HL-60 (cell line): Measurements from ENCODE around the gene FAM107B.

Source experiments
- DNase-seq, 2 experiments: peaks; one replicate each; pipeline ENCODE4 v3.0.0-alpha.2; 2010 to 2020; ENCODE audit warnings: low read depth in 1 of 2, low spot score in 1 of 2
- H3K27ac ChIP-seq: fragments of 250-450 bp; sonication (Bioruptor Pico); replicated peaks from 2 replicates; pipeline ENCODE4 v1.5.1; 2020; ENCODE audit warnings: mild to moderate bottlenecking, moderate library complexity
- H3K27me3 ChIP-seq: fragments of 250-450 bp; sonication (Bioruptor Pico); 2 replicates; pipeline ENCODE4 v1.5.1; 2021; ENCODE audit warnings: mild to moderate bottlenecking, moderate library complexity; ENCODE audit not compliant: insufficient read depth, poor library complexity, severe bottlenecking
- H3K4me3 ChIP-seq: replicated peaks from 2 replicates; pipeline ENCODE4 v1.5.1; 2011; ENCODE audit warnings: mild to moderate bottlenecking, control low read depth, low read length; ENCODE audit not compliant: insufficient read depth
- GABPA ChIP-seq: IDR thresholded peaks from 2 replicates; pipeline ENCODE4 v1.6.1; 2012; ENCODE audit warnings: low read depth
- POLR2AphosphoS5 ChIP-seq: IDR thresholded peaks from 2 replicates; pipeline ENCODE4 v1.6.1; 2012; ENCODE audit warnings: low read depth
- SPI1 ChIP-seq: IDR thresholded peaks from 2 replicates; pipeline ENCODE4 v1.6.1; 2012; ENCODE audit warnings: low read depth, mild to moderate bottlenecking, borderline replicate concordance
- TF ChIP-seq, protein P1 (sequence below): IDR thresholded peaks from one replicate; pipeline ENCODE4 v1.5.1; 2011; ENCODE audit warnings: low read length, control low read depth, inconsistent platforms; ENCODE audit not compliant: insufficient read depth
- TF ChIP-seq, protein P2 (sequence below): IDR thresholded peaks from 2 replicates; pipeline ENCODE4 v1.6.1; 2012; ENCODE audit warnings: low read depth; ENCODE audit not compliant: insufficient replicate concordance

Gene FAM107B

DNA sequence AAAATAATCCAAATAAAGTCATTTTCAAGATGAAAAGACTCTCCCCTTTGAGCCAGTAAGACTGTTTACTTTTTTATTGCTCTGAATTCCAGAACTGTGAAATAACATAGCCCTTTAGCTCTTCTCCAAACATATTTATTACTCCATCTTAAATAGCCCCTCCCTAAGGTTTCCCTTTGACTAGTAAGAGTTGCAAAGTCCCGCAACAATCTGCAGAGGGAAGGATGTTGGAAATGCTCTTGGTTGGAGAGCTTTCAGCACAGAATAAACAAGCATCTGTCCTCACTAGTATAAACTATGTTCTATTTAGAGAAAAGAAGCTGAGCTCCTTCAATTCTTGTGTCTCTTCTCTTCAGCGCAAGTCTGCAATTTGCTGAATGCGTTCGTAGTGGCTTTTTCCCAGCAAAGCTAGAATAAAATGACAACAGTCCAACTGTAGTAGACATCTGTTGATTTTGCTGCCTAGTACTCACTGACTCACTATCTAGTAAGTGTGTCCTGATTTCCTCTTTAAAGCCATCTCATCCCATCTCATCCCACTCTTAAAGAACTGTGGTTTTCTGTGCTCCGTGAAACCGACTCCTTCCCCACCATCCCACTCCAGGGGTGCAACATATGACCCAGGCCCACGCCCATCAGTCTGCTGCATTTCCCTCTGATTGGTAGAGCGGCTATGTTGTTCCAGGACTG is 104.0 kb downstream of the FAM107B start:
- no peak overlapping the region for H3K27ac ChIP-seq
- H3K4me3 ChIP-seq, result no peak overlapping the region
- no peak for DNase-seq

DNA sequence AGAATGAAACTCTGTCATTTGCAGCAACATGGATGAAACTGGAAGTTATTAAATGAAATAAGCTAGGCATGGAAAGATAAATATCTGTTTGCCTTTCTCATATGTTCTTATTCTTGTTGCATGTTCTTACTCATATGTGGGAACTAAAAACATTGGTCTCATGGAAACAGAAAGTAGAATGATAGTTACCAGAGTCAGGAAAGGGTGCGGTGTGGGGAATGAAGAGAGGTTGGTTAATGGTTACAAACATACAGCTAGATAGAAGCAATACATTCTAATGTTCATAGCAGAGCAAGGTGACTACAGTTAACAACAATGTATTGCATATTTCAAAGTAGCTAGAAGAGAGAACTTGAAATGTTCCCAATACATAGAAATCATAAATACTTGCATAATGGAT is 105.1 kb downstream of the FAM107B start:
- no peaks in the 10 kb centered on the region for H3K27me3 ChIP-seq
- H3K4me3 ChIP-seq, result no peak overlapping the region
- TF ChIP-seq POLR2AphosphoS5 (no peak), GABPA (no peak), SPI1 (no peak)
- TF ChIP-seq, protein P1, sequence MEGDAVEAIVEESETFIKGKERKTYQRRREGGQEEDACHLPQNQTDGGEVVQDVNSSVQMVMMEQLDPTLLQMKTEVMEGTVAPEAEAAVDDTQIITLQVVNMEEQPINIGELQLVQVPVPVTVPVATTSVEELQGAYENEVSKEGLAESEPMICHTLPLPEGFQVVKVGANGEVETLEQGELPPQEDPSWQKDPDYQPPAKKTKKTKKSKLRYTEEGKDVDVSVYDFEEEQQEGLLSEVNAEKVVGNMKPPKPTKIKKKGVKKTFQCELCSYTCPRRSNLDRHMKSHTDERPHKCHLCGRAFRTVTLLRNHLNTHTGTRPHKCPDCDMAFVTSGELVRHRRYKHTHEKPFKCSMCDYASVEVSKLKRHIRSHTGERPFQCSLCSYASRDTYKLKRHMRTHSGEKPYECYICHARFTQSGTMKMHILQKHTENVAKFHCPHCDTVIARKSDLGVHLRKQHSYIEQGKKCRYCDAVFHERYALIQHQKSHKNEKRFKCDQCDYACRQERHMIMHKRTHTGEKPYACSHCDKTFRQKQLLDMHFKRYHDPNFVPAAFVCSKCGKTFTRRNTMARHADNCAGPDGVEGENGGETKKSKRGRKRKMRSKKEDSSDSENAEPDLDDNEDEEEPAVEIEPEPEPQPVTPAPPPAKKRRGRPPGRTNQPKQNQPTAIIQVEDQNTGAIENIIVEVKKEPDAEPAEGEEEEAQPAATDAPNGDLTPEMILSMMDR, result no peak
- TF ChIP-seq, protein P2, sequence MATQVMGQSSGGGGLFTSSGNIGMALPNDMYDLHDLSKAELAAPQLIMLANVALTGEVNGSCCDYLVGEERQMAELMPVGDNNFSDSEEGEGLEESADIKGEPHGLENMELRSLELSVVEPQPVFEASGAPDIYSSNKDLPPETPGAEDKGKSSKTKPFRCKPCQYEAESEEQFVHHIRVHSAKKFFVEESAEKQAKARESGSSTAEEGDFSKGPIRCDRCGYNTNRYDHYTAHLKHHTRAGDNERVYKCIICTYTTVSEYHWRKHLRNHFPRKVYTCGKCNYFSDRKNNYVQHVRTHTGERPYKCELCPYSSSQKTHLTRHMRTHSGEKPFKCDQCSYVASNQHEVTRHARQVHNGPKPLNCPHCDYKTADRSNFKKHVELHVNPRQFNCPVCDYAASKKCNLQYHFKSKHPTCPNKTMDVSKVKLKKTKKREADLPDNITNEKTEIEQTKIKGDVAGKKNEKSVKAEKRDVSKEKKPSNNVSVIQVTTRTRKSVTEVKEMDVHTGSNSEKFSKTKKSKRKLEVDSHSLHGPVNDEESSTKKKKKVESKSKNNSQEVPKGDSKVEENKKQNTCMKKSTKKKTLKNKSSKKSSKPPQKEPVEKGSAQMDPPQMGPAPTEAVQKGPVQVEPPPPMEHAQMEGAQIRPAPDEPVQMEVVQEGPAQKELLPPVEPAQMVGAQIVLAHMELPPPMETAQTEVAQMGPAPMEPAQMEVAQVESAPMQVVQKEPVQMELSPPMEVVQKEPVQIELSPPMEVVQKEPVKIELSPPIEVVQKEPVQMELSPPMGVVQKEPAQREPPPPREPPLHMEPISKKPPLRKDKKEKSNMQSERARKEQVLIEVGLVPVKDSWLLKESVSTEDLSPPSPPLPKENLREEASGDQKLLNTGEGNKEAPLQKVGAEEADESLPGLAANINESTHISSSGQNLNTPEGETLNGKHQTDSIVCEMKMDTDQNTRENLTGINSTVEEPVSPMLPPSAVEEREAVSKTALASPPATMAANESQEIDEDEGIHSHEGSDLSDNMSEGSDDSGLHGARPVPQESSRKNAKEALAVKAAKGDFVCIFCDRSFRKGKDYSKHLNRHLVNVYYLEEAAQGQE, result no peak
- no peak for DNase-seq
- H3K27ac ChIP-seq, result no peak overlapping the region

More for the DNA sequence above, 104.0 kb downstream of the FAM107B start:
- H3K27me3 ChIP-seq, result no peaks in the 10 kb centered on the region
- TF ChIP-seq, protein P1, result no peak
- no peak for TF ChIP-seq SPI1
- TF ChIP-seq, protein P2, result no peak

DNA sequence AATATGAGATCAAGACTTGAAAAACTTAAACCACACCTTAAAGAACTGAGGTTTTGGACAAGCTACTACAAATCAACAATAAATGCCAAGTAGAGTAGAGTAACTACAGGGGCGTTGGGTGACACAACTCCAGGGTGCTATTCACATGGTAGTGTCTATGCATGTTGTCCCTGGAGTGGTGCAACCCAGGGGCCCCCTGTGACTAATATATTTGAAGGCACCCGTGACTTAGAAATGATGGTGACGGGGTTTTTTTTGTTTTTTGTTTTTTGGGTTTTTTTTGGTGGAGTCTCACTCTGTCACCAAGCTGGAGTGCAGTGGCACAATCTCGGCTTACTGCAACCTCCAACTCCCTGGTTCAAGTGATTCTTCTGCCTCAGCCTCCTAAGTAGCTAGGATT is 106.9 kb downstream of the FAM107B start:
- H3K27me3 ChIP-seq, result no peaks in the 10 kb centered on the region
- no peak overlapping the region for H3K27ac ChIP-seq
- TF ChIP-seq SPI1 (no peak), GABPA (no peak), POLR2AphosphoS5 (no peak)
- TF ChIP-seq, protein P2, result no peak
- TF ChIP-seq, protein P1, result no peak
- no peak for DNase-seq
- H3K4me3 ChIP-seq, result no peak overlapping the region
